GM19035 (cell line): ENCODE results near the gene FHIT.

ENCODE experiments used
- ATAC-seq: cut with Tn5 transposase; IDR thresholded peaks from one replicate; pipeline ENCODE4 v1.9.1; 2021; ENCODE audit not compliant: unreplicated experiment

The FHIT gene

DNA sequence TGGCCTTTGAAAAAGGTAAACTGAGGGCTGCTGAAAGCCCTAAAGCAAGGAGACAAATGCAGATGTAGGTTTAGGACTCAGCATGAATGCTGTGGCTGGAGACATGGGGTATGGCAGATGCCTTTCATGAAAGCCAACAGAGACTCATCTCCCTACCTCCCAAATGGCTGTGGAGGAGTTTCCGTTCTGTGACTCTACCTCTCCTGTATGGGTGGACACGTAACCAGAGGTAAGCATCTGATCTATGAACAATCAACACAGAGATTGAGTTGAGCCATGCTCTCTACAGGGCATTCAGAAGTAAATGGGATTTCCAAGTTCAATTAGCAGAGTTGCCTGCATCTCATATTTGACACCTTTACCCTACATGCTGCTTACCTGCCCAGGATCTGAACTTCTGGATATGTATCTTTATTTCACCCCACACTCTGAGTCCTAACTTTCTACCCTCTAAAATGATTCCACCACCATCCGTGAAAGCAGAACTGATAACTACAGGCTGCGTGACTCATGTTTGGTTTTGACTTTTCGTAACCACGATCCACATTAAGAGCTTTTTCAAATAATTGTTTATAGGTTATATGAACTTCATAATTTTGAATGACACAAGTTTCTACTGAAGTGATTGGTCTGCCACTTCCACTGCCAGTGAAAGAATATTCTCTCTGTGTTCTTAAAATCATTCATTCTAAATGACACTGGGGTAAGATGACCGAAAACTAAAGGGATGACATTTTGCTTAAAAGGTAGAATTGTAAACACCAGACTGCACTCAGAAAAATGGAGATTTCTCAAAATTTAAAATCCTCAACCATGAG is 1058.7 kb downstream of the FHIT start:
- no peak for ATAC-seq

DNA sequence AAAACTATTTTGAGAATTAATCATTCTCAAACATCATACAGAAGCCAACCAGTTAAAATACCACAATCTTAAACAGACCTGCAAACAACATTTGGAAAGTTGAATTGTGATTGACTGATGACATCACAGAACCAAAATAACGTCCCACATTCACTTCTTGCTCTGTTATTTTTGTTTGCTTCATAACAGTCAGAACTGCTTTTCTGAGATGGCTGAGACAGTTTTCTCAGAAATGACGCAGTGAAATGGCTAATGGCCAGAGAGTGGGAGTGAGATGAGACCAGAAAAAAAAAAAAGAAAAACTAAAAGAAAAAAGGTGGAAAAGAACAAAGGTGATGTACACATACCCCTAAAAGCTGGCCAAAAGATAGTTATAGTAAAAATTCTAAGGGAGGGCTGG is 1061.2 kb downstream of the FHIT start:
- ATAC-seq = no peak

DNA sequence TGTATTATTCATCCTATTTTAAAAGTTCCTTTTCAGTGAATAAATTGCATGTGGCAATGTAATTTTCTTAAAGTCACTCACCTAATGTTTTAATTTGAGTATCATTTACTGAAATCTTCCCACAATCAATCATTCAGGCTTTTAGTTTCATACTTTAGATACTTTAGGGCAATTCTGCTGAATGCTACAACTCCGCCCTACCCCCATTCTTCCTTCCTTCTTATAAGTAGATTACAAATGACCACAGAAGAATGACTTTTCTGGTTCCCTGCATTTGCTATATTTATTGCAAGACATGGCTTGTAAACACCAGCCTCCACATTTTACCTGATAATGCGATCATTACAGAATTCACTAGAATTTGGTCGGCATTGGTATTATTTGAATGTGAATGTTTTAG is 1061.9 kb downstream of the FHIT start:
- ATAC-seq = no peak

DNA sequence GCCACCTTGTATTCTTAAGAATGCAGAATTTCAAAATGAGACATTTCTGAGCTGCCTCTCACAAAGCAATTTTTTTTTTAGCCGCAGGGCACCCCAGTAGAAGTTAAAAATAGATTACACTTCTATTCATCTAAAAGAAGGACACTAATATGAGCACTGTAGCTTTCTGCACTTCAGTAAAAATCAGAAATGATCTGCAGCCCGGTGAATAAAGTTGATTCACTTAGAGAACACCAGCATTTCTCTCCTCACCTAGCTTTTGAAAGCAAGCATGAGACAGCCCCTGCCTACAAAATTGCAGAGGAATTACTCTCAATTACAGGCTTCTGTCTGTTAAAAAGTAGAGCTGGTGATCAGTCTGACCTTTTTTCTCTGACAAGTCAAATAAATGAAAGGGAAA is 1062.4 kb downstream of the FHIT start:
- no peak for ATAC-seq

DNA sequence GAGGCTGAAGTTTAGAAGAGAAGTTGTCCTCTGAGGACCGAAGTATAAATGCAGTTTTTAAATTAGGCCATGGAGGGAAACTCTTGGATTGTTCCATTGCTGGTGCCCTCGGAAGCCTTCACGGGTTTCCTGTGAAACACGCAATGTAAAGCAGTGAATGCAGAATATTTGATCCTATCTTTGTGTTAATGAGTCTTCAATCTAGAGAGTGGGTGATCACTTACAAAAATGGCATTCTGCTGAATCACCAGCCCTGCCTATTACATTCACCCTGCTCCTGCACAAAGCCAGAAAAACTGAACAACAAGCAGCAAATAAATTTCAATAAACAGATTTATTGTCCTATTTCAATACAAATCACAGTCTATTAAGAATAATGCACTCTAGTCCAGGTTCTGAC is 1063.9 kb downstream of the FHIT start:
- ATAC-seq = no peak

DNA sequence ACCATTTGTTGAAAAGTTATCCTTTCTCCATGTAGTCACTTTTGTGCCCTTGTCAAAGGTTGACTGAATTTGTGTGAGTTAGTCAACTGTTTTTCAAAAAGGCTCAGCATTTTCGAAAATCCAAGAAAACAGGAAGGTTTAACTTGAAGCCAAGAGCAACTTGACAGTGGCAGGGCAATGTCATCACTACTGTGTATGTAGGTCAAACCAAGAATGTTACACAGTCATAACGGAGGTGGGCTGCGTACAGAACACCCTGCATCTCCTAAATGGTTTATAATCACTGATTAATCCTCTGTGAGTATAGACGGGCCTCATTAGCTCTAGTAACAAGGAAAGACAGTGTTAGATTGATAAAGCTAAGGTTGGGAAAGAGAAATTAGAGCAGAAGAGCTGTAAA is 1064.9 kb downstream of the FHIT start:
- ATAC-seq = no peak

DNA sequence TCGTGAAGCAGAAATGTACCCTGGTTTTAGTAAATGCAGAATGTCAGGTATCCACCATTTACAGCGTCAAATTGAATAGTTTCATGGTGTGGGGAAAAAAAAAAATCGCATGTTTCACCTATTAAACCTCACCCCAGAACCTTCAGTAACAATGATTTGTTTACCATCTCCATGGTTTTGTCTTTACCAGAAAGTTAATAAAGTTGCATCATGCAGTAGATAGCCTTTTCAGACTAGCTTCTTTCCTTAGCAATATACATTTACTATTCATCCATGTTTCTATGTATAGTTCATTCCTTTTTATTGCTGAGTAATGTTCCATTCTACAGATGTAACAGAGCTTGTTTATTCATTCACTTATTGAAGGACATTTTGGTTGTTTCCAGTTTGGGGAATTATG is 1066.1 kb downstream of the FHIT start:
- ATAC-seq = no peak

DNA sequence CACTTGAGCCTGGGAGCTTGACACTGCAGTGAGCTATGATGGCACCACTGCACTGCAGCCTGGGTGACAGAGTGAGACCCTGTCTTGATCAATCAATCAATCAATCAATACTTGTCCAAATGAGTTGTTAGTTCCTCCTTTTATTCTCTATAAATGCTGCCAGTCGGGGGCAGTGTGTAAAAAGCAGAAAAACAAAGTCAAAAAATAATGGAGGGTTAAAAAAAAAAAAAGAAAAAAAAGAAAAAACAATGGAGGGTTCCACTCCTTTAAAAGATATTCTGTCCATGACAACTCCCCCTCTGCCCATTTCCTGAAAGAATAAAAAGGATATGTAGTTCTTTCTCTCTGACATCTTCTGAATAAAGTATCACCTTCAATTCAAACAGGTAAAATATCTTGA is 1068.6 kb downstream of the FHIT start:
- no peak for ATAC-seq

DNA sequence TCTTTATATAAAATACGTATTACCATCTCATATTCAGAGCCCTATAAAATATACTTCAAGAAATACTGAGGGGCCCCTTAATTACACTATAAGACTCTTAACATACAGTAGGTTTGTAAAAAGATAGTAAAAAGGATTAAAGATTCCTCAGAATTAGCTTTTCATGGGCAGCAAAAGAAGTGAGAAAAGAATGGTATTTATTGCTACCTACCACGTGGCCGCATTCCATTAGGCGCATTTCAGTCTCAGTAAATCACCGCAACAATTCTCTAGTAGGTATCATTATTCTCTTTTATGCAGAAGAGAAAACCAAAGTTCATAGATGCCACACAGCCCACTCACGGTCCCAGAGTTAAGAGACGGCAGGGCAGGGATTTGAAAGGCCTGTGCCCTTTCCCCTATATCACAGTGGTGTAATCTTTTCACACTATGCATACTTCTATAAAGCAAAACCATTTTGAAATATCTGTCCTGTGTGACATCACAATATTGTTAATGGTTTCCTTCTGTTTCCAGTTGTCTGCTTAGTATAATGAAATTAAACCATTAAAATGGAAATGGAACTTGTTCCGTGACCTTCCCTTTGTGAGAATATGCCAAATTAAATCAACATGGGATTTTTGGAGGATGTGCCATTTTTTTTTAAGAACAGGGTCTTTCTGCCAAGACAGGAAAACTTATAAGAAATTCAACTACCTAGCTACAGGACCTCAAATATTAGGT is 1072.2 kb downstream of the FHIT start:
- ATAC-seq = no peak

DNA sequence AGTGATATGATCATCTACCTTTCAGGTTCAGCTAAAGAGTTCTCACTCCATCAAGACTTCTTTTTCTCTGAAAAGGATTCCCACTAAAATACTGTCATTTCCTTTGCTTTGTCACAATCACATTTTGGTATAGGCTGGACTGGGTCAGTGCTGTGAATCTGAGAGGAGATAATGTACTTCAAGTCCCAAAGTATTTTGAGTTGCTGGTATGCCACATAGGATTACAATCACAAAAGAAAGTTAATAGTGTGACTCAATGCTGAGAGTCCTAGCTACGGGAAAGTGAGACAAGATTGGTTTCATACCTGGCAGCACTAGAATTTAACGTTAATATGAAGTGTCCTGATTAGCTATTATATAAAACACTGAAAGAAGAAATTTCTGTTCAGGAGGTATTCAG is 1073.5 kb downstream of the FHIT start:
- ATAC-seq = no peak

DNA sequence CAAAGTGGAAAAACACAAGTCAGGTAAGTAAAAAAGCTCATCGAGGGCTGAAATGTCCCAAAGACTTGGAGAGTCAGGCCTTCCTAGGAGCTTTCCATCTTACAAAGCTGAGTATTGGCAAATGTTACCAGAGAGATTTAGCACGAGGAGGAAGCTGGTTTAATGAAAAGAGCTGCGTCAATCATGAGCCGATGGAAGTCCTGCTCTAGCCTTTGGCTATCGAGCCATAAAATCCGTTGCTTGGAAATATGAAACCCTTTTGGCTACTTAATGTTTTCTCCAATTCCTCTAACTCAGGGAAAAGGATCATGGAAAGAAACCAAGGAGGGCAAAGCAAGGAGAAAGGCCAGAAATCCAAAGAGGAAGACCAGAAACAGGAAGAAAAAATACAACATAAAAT is 1074.6 kb downstream of the FHIT start:
- no peak for ATAC-seq

DNA sequence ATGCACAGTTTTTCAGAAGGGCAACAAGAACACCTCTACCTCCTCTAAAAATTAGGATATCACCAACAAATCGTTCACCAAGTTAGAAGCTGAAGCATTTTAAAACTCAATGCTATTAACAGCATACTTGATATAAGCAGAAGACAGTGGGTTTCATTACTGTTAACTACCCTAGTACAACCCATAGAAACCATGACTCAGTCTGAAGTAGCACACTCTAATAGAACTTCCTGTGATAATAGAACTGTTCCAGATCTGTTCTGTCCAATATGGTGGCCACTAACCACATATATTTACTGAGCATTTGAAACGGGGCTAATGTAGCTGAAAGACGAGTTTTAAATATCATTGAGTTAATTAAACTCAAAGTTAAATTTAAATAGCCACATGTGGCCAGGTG is 1075.6 kb downstream of the FHIT start:
- ATAC-seq = no peak

DNA sequence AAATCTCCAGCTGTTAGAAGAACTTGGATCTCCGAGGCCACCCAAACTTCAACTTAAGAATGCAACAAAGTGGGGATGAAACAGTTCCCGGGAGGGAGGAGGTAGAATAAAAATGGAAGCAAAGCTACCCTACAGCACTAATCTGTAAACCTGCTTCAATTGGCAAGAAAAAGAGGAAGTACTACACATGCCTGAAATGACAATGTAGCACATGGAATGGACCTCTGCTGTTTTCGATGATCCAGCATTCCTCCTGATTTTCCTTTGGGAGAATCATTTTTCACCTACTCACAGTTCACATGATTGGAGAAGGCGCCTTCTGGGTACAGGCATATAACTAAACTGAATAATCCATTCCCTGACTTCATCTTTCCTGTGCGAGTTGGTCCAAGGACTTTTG is 1081.5 kb downstream of the FHIT start:
- ATAC-seq = no peak

DNA sequence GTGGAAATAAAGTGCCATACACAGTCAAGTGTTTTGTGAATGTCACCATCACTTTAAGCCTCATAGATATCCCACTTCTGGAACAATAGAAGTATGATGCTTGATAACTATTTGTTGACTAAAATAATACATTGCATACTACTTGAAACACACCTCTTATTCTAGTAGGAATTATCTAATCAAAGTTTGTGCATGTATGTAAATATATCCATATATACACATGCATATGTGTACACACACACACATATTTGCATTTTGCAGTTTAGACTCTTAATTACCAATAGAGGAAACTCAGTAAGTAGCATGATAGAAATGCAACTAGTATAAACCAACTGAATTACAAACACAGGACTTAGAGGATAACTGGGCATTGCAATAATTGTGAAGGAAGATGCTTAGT is 1084.1 kb downstream of the FHIT start:
- no peak for ATAC-seq

DNA sequence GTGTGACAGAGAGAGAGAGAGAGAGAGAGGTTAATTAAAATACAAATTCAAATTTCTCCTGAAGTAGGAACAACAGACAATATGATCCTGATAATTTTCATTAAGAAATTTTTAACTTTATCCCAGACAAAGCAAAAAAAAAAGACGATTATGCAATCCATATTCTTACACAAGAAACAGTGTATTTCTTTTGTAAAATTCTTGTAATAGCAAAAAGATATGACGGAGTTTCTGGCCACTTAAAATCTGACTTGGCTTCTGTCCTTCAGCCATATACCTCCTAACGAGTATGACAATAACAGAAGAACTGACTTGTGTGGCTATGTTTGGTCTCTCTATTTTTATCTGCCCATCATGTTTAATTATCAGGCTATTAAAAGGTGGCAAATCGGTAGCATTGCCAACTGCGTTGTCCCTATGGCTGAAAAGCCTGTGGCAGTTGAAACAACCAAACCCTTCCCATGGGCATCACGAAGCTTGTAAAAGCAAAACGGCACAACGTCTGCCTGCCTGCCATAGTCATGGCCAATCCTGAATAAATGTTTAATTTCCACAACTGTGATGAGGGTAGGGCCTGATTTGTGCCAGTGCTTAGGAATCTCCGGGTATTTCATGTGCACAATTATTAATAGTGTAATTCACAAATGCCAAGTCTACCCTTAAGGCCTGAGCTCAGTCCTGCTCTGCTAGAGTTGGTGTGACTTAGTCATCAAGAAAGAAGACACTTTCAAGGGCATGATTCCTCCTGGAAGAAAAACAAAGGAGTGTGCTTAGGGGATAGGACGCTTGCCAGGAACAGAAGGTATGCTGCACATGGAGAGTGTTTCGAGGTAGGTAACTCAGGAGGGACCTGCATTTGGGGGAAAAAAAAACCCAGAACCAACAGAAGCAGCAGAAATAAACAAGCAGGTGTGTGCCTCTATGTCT is 1090.2 kb downstream of the FHIT start:
- ATAC-seq = no peak

DNA sequence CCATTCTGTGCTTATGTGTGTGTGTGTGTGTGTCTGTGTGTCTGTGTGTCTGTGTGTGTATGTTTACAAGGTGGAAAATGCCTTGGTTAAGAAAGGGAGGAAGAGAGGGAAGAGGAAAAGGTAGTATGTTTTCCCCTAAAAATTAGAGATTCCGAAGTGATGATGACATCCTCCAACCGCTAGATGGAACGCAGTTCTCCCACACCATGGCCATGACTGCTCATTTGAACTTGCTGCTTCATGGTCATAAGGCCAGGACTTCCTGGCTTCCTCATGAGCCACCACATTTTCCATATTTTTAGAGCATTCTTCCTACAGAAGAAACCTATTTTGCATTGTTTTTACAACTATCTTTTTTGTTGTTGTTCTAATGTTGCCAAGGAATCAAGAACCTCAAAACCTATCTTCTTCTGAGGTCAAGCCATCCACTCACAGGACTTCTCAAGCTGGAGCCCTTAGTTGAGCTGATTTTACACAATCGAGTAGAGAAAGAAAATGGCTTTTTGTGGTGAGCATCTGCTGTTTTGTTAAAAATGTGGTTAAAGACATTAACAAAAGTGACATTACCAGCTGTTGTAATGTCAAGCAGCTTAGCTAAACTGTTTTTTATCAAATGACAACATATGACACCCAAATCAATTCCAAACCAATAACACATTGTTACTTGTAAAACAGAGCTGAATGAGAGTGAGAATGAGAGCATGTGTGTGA is 1091.0 kb downstream of the FHIT start:
- ATAC-seq = no peak

DNA sequence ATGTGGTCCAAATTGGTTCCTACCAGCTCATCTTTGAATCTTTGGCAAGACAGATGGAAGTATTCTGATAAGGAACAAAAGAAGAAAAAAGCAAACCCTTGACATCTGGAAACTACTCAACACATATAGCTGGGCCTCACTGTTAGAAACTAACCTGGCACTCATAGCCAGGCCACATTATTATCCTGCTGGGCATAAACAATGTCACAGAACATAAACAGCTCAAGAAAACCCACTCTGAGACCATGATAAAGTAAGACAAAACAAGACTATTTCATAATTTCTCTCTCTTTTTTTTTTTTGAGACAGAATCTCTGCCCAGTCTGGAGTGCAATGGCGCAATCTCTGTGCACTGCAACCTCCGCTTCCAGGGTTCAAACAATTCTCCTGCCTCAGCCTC is 1093.2 kb downstream of the FHIT start:
- no peak for ATAC-seq

DNA sequence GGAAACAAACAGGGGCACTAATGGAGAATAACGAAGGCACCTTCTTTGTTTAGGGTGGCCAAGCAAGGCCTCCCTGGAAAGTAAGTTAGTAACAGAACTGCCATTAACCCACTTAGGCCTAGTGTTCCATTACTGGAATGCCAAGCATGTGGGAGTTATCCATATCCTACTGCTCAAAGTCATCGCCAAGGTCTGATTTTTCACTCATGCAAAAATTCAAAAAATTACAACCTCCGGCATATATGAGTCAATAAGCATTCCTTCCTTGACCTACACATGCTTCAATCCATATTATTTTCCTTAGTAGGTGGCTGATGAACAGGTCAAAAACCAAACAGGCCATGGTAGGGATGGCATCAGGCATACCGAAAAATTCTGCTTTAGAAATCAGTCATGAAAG is 1097.2 kb downstream of the FHIT start:
- no peak for ATAC-seq

DNA sequence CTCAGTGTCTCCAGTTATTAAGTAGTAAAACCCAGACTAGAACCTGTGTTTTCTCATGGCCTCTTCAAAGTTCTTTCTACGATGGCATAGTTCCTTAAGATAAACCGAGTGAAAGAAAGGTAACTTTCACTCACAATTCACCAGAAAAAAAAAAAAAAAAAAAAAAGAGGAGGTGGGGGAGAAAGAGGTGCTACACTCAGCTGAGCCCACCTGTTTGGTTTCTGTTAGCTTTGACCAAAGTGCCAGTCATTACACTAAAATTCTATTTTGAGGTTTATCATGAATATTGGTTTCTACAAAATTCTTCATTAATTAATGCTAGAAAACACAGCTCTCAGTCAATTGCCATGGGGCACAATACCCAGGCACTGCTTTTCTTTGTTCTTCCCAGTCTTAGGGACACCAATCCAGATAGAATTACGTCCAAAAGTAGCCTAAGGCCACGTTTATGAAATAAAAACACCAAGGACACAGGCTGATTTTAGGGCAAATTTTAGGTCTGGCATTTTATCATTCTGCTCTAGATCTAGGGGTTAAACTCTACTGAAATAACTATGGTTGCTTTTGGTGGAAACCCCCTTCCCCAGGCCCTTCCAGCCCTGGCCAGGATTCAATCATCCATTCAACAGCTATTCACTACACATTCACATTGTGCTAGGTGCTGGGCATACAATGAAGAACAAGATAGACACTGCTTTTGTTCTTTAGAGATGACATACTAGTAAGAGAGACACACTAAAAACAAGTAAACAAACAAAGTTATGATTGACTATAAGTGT is 1097.8 kb downstream of the FHIT start:
- no peak for ATAC-seq

DNA sequence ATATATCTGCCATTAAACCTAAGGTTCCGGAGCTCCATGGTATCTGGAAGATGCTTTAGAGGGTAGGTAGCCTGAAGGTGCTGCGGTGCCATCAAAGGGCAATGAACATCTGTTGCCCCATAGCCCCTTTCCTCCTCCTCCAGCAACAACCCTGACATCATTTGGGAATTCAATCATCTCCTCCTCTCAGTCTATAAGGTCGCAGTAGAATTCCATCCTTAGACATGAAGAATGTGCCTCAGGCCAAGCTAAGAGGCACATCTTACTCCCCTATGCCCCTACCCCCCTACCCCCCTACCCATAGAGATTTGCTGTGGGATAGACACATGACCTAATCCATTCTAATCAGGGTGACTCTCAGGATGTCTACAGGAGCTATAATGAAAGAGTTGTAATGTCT is 1101.8 kb downstream of the FHIT start:
- ATAC-seq = no peak
